Mammary epithelial cell (primary cell): ENCODE results near the gene GEMIN7.

Experiments used
- CTCF ChIP-seq, 2 donors: IDR thresholded peaks in 1 of 2; conservative IDR thresholded peaks in 1 of 2; 2 replicates each; pipeline ENCODE4 v1.5.1; 2011 to 2012; ENCODE audit warnings: inconsistent platforms in 2 of 2, low read length in 2 of 2, mild to moderate bottlenecking in 2 of 2, control low read depth in 1 of 2, low read depth in 1 of 2; ENCODE audit not compliant: insufficient read depth in 1 of 2; ENCODE audit errors: extremely low read depth in 1 of 2
- EZH2 ChIP-seq: IDR thresholded peaks from 2 replicates; pipeline ENCODE4 v1.6.1; 2012; ENCODE audit warnings: low read length, inconsistent platforms, borderline replicate concordance

GRCh38 chr19:45100201-45100600 lies 21.1 kb downstream of the GEMIN7 start:
- no peak for TF ChIP-seq CTCF (conservative IDR thresholded peaks at IDR 0.05 in 1 of 2, IDR thresholded peaks at IDR 0.05 in 1 of 2; ENCODE audit: extremely low read depth in 1 of 2, insufficient read depth in 1 of 2, low read depth in 1 of 2, low read length in 2 of 2)
- no peak for TF ChIP-seq EZH2
